Memory B cell (primary cell): ENCODE data around the gene TFDP1.
"Not testable (repeated sequence)": the region's sequence is repeated elsewhere in the genome, so short reads cannot be mapped to it uniquely, and the experiment has no call there.

Source experiments
- ATAC-seq: fragments of 150-1000 bp; cut with Tn5 transposase; 2 replicates; pipeline ENCODE4 v1.10.0; 2021; ENCODE audit warnings: low read depth, mild to moderate bottlenecking, moderate library complexity
- DNase-seq, 2 donors: peaks; one replicate each; pipeline ENCODE4 v3.0.0; 2022; ENCODE audit warnings: low spot score in 2 of 2
- H3K27ac Mint-ChIP-seq: one replicate; pipeline ENCODE4 v1.8.0; 2022; ENCODE audit warnings: mild to moderate bottlenecking, moderate library complexity, mixed read lengths
- H3K27me3 Mint-ChIP-seq: one replicate; pipeline ENCODE4 v1.8.0; 2022; ENCODE audit warnings: mixed read lengths
- H3K36me3 Mint-ChIP-seq: one replicate; pipeline ENCODE4 v1.8.0; 2022; ENCODE audit warnings: mild to moderate bottlenecking, mixed read lengths
- H3K4me1 Mint-ChIP-seq: one replicate; pipeline ENCODE4 v1.8.0; 2022; ENCODE audit warnings: mixed read lengths
- H3K4me3 Mint-ChIP-seq: one replicate; pipeline ENCODE4 v1.8.0; 2022; ENCODE audit warnings: mild to moderate bottlenecking, moderate library complexity, mixed read lengths
- H3K9me3 Mint-ChIP-seq: one replicate; pipeline ENCODE4 v1.8.0; 2022; ENCODE audit warnings: mixed read lengths

The TFDP1 gene

GRCh38 chr13:113592571-113592970 lies 8.0 kb downstream of the TFDP1 start:
- no peaks in the 10 kb centered on the region for H3K9me3 Mint-ChIP-seq
- no peak overlapping the region for H3K27ac Mint-ChIP-seq
- no peak for ATAC-seq
- peaks cover 14% of the 10 kb centered on the region for H3K36me3 Mint-ChIP-seq
- DNase-seq = no peak
- no peak overlapping the region for H3K4me3 Mint-ChIP-seq
- peaks cover 8% of the 10 kb centered on the region for H3K4me1 Mint-ChIP-seq
- H3K27me3 Mint-ChIP-seq = no peaks in the 10 kb centered on the region

GRCh38 chr13:113594066-113594821 lies 9.7 kb downstream of the TFDP1 start:
- ATAC-seq, H3K27ac Mint-ChIP-seq, H3K4me1 Mint-ChIP-seq, H3K27me3 Mint-ChIP-seq, H3K4me3 Mint-ChIP-seq, DNase-seq, H3K9me3 Mint-ChIP-seq: not testable (repeated sequence)
- peaks cover 12% of the 10 kb centered on the region for H3K36me3 Mint-ChIP-seq

GRCh38 chr13:113595131-113595530 lies 10.6 kb downstream of the TFDP1 start:
- H3K4me3 Mint-ChIP-seq = no peak overlapping the region
- H3K27ac Mint-ChIP-seq = no peak overlapping the region
- no peaks in the 10 kb centered on the region for H3K9me3 Mint-ChIP-seq
- DNase-seq = no peak
- H3K4me1 Mint-ChIP-seq = peaks cover 3% of the 10 kb centered on the region
- H3K36me3 Mint-ChIP-seq = peaks cover 18% of the 10 kb centered on the region
- no peaks in the 10 kb centered on the region for H3K27me3 Mint-ChIP-seq
- ATAC-seq = no peak

- no peak overlapping the region for H3K4me3 Mint-ChIP-seq
- no peak for ATAC-seq
- H3K27me3 Mint-ChIP-seq = no peaks in the 10 kb centered on the region
- no peaks in the 10 kb centered on the region for H3K9me3 Mint-ChIP-seq
- no peak for DNase-seq
- H3K27ac Mint-ChIP-seq = no peak overlapping the region
- peaks cover 25% of the 10 kb centered on the region for H3K36me3 Mint-ChIP-seq
- H3K4me1 Mint-ChIP-seq = peaks cover 4% of the 10 kb centered on the region
These were observed 12.0 kb downstream of the TFDP1 start for GRCh38 chr13:113596321-113597200.

- Mint-ChIP-seq H3K36me3 (peaks cover 31% of the 10 kb centered on the region), H3K27ac (no peak overlapping the region), H3K9me3 (no peaks in the 10 kb centered on the region), H3K4me3 (no peak overlapping the region), H3K4me1 (peaks cover 10% of the 10 kb centered on the region), H3K27me3 (no peaks in the 10 kb centered on the region)
- DNase-seq (no peak), ATAC-seq (no peak)
These were observed 13.0 kb downstream of the TFDP1 start for GRCh38 chr13:113597391-113598080.

- H3K27ac Mint-ChIP-seq = no peak overlapping the region
- H3K27me3 Mint-ChIP-seq = no peaks in the 10 kb centered on the region
- no peak overlapping the region for H3K4me3 Mint-ChIP-seq
- no peak for ATAC-seq
- no peaks in the 10 kb centered on the region for H3K9me3 Mint-ChIP-seq
- peaks cover 31% of the 10 kb centered on the region for H3K36me3 Mint-ChIP-seq
- no peak for DNase-seq
- H3K4me1 Mint-ChIP-seq = peaks cover 10% of the 10 kb centered on the region
These were observed 13.5 kb downstream of the TFDP1 start for GRCh38 chr13:113598081-113598410.

GRCh38 chr13:113598481-113598880 lies 13.9 kb downstream of the TFDP1 start:
- Mint-ChIP-seq H3K4me1 (peaks cover 10% of the 10 kb centered on the region), H3K36me3 (peaks cover 31% of the 10 kb centered on the region), H3K27me3 (no peaks in the 10 kb centered on the region), H3K4me3 (no peak overlapping the region), H3K9me3 (no peaks in the 10 kb centered on the region), H3K27ac (no peak overlapping the region)
- no peak for ATAC-seq
- DNase-seq = no peak

- Mint-ChIP-seq H3K4me1 (peaks cover 10% of the 10 kb centered on the region), H3K9me3 (no peaks in the 10 kb centered on the region), H3K4me3 (no peak overlapping the region), H3K27ac (no peak overlapping the region), H3K36me3 (peaks cover 31% of the 10 kb centered on the region), H3K27me3 (no peaks in the 10 kb centered on the region)
- DNase-seq (no peak), ATAC-seq (no peak)
These were observed 14.8 kb downstream of the TFDP1 start for GRCh38 chr13:113599391-113599790.

GRCh38 chr13:113601166-113602070 lies 16.9 kb downstream of the TFDP1 start:
- peaks cover 15% of the 10 kb centered on the region for H3K4me1 Mint-ChIP-seq
- H3K4me3 Mint-ChIP-seq = no peak overlapping the region
- ATAC-seq = no peak
- peaks cover 32% of the 10 kb centered on the region for H3K36me3 Mint-ChIP-seq
- H3K9me3 Mint-ChIP-seq = no peaks in the 10 kb centered on the region
- H3K27me3 Mint-ChIP-seq = no peaks in the 10 kb centered on the region
- DNase-seq = no peak
- H3K27ac Mint-ChIP-seq = no peak overlapping the region

GRCh38 chr13:113602291-113602988 lies 17.9 kb downstream of the TFDP1 start:
- Mint-ChIP-seq H3K27ac (peak overlapping the region; percentile 3), H3K4me3 (no peak overlapping the region), H3K9me3 (no peaks in the 10 kb centered on the region), H3K36me3 (peaks cover 30% of the 10 kb centered on the region), H3K27me3 (no peaks in the 10 kb centered on the region), H3K4me1 (peaks cover 16% of the 10 kb centered on the region)
- DNase-seq (no peak), ATAC-seq (no peak)

GRCh38 chr13:113603116-113603710 lies 18.7 kb downstream of the TFDP1 start:
- peaks cover 29% of the 10 kb centered on the region for H3K36me3 Mint-ChIP-seq
- no peak overlapping the region for H3K4me3 Mint-ChIP-seq
- no peak for DNase-seq
- H3K9me3 Mint-ChIP-seq = no peaks in the 10 kb centered on the region
- H3K27ac Mint-ChIP-seq = peak overlapping the region; percentile 3
- no peak for ATAC-seq
- peaks cover 19% of the 10 kb centered on the region for H3K4me1 Mint-ChIP-seq
- no peaks in the 10 kb centered on the region for H3K27me3 Mint-ChIP-seq

- Mint-ChIP-seq H3K27ac (no peak overlapping the region), H3K36me3 (peaks cover 24% of the 10 kb centered on the region), H3K4me3 (no peak overlapping the region), H3K27me3 (no peaks in the 10 kb centered on the region), H3K4me1 (peaks cover 23% of the 10 kb centered on the region), H3K9me3 (no peaks in the 10 kb centered on the region)
- DNase-seq = no peak
- no peak for ATAC-seq
These were observed 19.6 kb downstream of the TFDP1 start for GRCh38 chr13:113604186-113604585.

- Mint-ChIP-seq H3K27me3 (no peaks in the 10 kb centered on the region), H3K4me3 (no peak overlapping the region), H3K27ac (no peak overlapping the region), H3K4me1 (peaks cover 22% of the 10 kb centered on the region), H3K36me3 (peaks cover 16% of the 10 kb centered on the region), H3K9me3 (no peaks in the 10 kb centered on the region)
- DNase-seq (no peak), ATAC-seq (no peak)
These were observed 20.9 kb downstream of the TFDP1 start for GRCh38 chr13:113605461-113605860.
